ENCODE data around the gene MYO16. TPM values are rescaled to one million over a fixed set of nuclear protein-coding genes. Genes with fewer than 3 reads are reported as not detected.

The MYO16 gene
- total RNA-seq: 0.92 TPM
- long read RNA-seq, partial matches to known transcripts: 6 of 8 reads
- long read RNA-seq, other reads (novel, unspliced or antisense): 2 of 8 reads

DNA sequence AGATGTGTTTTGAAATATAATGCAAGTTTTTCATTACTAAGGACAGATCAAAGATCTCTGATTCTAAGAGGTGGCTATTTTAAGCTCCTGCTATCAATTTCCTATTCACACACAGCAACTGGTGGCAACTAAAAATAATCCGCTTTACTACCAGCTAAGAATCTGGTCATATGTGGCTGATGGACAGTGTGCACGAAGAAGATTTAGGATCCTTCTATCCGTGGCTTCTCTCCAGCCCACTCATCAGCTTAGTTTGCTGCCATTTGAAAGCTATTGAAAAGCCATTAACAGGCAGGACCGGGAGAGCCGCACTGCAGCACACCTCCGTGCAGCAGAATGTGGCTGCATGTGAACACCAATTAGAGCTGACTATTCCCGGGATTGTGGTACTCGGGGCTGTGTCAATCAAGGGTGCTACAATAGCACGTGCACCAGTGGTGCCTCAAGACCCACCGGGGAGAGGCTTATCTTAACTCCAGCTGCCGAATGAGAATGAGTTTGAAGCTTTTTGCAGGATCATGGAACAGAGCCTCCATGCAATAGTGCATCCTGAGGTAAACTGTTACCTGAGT lies at the start of gene MYO16:
Gene MYO16, plus strand, starts transcription at position 431 of the 572 bp plus-strand sequence. CDS start 234 bp downstream, outside the sequence.
- DNase-seq (ENCODE audit: low spot score): no peak
- intact Hi-C loops (cut with DNase I): no loop called here

DNA sequence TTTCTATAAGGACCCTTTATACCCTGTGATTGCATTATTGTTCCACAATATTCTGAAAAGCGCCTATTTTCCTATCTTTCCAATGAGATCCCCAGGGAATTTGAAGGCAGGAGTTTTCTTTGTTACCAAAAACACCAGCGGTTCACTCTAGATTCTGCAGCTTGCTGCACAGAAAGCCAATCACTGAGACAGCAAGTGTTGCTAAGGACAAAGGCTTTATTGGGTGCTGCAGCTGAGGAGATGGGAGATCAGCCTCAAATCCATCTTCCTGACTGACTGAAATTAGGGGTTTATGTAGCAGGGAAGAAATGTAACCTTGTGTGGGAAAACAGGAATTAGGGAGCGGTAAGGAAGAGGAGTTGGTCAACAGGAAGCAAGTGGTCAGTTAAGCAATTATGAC lies 42.6 kb upstream of the MYO16 start:
- DNase-seq (ENCODE audit: low spot score): no peak
- intact Hi-C loops (cut with DNase I): no loop called here

DNA sequence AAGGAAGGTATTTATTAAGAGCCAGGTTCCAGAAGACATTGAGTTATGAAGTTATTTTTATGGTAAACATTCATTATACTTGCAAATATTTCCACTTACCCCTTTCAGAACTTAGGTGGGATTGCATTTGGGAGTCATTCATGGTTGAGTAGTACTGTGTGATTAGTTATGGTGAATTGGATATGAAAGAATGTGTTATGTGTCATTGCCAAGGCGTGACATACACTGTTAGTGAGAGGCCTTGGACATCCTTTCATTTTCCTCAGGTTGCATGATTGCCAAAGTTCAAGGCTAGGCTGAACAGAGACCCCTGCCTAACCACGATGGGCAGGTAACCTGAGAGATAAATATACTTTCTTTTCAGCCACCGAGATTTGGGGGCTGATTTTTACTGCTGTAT lies 40.9 kb upstream of the MYO16 start:
- intact Hi-C loops (cut with DNase I): no loop called here

DNA sequence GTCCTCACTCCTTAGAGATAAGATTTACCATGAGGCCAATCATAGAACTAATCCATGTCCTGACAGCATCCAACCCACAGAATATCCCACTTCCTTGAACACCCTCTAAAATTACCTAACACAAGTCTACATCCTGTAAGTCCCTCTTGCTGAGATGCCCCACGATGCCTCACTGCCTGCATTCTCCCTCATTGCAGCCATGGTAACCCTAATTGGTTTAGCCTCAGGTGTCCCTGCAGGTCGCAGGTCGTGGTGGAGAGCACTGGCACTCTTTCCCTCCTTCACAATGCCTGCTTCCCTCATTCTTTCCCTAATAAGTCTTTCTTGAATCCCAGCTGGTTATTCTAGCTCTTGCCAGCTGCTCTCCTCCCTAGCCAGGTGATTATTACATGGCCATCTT lies 35.3 kb upstream of the MYO16 start:
- intact Hi-C loops (cut with DNase I): no loop called here
- no peak for DNase-seq (ENCODE audit: low spot score)

More for the DNA sequence above, 40.9 kb upstream of the MYO16 start:
- DNase-seq (ENCODE audit: low spot score): no peak

DNA sequence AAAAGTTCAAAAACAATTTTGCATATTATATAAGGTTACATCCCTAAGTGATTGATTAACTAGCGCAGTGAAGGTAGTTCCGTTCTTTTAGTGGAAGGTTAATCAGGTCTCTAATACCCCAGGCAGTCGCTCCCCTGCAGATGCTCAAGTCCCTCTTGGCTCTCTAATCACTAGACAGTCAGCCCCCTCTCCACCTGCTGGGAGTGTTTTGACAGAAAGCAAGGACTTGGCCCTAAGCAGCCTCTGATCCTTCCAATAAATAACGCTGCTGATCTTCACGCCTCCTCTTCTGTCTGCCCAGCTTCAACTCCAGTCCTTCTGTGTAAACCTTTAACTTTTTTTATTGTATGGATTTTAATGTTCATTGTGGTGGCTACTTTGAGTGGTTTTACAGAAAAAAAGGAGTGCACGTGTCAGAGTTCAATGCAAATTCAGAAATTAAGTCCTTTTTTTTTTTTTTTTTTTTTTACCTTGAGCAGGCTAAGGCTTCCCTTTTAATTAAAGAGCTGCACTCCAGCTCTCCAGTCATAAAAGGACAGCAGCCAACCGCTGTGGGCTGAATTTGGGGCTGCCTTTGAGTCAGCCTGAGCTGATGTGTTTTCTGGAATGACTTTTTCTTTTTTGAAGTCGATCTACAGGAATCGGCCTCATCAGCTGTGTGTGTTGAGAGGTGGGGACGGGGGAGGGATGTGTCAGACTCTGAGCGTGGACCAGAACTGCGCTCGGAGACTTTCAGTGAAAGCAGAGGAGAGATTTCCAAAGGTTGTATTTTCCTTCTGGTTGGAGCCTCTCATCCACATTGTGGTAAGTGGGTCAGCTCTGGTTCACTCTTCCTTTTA lies 33.8 kb upstream of the MYO16 start:
- intact Hi-C loops (cut with DNase I): no loop called here
- no peak for DNase-seq (ENCODE audit: low spot score)

DNA sequence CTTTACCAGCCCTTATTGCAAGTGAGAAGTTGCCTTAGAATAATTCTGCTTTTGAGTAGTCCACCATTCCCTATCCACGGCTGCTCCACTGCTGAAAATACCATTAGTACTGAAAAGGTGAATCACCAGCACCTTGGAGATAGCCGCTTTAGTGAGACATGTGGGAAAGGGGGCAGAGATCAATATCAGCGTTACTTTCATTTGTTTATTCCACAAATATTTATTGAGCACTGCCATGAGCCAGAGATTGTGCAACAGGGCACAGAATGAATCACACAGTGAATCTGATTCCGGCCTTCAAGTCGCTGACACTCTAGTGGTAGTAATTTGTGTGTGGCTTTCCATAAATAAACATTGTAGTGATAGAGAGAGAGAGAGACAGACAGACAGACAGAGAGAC lies 31.5 kb upstream of the MYO16 start:
- intact Hi-C loops (cut with DNase I): no loop called here
- no peak for DNase-seq (ENCODE audit: low spot score)

DNA sequence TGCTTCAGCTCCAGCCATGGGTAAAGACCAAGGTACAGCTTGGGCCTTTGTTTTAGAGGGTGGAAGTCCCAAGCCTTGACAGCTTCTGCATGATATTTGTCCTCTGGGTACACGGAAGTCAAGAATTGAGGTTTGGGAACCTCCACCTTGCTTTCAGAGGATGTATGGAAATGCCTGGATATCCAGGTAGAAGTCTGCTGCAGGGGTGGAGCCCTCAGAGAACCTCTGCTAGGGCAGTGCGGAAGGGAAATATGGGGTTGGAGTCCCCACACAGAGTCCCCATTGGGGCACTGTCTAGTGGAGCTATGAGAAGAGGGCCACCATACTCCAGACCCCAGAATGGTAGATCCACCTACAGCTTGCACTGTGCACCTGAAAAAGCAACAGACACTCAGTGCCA lies 23.0 kb upstream of the MYO16 start:
- intact Hi-C loops (cut with DNase I): no loop called here
- no peak for DNase-seq (ENCODE audit: low spot score)

DNA sequence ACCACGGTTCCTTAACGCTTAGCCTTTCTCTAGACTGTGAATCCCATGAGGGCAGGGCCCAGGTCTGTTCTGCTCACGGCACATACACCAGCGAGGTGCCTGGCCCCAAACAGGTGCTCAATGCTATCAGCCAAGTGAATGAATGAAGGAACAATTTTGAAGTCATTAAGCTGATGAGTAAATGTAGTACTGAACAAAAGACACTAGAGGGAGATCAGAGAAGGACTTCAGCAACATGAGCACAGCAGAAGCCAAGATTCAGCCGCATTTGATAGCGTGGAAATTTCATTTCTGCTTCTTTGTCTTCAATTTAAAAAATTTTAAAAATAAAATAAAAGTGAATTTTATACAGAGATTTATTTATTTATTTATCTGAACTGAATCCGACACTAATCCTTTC lies 20.1 kb upstream of the MYO16 start:
- no peak for DNase-seq (ENCODE audit: low spot score)
- intact Hi-C loops (cut with DNase I): loop anchor here (2.0 kb wide), 1 partner anchor 285 kb away; no protein-coding TSS in a partner anchor

DNA sequence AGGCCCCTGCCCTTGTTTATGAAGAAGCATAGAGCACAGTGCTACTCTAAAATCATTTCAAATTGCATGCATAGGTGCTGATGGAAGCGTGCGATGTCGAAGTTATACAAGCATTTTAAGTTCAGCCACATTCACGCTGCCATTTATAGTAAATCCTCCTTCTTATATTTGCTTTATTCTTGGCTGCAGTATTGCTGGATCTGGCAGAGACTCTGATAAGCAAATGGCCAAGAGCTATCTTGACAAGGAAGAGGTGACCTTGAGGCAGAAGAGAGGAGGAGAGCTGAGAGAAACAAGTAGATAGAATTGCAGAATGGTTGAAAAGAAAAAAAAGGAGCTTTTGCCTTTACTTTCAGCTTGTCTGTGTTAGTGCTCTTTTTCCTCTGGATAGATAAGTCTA lies 18.9 kb upstream of the MYO16 start:
- intact Hi-C loops (cut with DNase I): no loop called here
- DNase-seq (ENCODE audit: low spot score): no peak

DNA sequence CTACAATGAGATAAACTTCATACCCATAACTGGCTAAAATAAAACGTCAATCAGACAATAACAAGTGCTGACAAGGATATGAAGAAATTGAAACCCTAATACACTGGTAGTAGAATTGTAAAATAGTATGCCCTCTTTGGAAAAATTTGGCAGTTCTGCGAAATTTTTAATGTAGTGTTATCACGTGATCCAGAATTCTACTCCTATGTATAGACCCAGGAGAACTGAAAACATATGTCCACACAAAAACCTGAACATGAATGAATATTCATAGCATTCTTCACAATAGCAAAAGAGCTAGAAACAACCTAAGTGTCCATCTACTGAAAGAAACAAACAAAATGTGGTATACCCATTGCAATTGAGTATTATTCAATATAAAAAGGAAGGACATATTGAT lies 14.2 kb upstream of the MYO16 start:
- no peak for DNase-seq (ENCODE audit: low spot score)
- intact Hi-C loops (cut with DNase I): no loop called here

DNA sequence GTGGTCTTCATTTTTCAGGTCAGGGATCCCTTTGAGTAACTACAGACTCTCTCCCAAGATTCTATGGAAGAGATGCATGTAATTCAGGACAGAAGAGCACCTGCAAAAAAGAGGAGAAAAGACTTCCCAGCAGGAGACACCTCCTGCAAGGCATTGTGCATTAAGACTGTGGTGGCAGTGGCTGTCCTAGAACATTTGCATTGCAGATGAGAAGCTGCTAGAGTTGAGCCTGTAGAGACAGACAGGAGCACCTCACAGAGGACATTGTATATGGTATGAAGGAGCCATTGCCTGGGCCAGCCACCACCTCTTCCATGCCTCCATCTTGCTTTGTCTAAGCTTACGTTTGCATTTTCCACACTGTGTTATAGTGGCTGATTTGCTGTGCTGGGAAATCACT lies 11.2 kb upstream of the MYO16 start:
- intact Hi-C loops (cut with DNase I): no loop called here
- no peak for DNase-seq (ENCODE audit: low spot score)

DNA sequence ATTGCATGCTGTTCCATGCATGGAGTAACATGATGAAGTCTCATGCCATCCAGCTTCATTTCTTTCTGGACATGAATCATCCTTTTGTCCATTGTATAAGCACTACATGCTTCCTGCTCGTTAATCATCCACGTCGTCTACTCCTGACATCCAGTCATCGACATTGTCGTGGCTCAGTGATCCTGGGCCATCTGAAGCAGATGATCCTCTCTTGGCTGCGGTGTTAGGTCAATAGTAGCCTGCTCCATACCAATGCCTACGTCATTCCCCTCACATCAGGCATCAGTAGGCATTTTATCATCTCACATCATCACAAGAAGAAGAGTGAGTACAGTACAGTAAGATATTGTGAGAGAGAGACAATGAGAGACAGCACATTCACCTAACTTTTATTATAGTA lies 7.9 kb upstream of the MYO16 start:
- intact Hi-C loops (cut with DNase I): no loop called here
- no peak for DNase-seq (ENCODE audit: low spot score)

DNA sequence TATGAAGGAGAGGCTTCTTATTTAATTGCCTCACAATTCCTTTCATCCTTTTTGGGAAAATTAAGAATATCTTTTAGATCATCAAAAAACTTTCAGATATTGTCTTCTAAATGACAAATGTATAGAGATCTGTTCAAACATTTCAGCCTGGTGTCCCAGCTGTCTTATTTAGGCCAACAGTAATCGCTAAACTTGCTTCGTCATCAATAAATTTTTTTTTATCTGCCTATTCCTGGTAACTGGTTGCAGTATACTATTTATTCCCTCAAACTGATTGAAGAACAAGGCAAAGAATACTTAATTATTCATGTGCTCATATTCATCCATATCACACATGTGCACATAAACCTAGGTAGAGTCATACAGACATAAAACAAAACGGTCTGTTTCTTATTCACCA lies 5.3 kb upstream of the MYO16 start:
- intact Hi-C loops (cut with DNase I): no loop called here
- DNase-seq (ENCODE audit: low spot score): no peak

DNA sequence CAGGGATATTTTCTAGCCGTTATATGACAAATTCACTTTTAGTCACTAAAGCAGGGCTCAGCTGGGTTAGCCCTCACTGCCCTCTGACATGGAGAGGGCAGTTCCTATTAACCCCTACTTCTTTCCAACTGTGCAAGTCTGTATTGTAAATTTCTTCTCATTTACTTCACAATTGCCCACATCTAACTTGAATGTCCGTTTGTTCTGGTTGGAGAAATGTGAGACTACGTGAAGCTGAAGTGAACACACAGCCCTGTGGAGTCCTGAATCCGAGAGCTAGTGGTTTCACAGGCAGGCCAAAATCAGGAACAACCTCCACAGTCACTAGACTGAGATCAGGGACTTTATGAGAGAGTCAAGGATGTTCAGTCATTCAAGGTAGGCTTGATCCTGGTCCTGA lies 4.4 kb upstream of the MYO16 start:
- intact Hi-C loops (cut with DNase I): no loop called here
- no peak for DNase-seq (ENCODE audit: low spot score)

DNA sequence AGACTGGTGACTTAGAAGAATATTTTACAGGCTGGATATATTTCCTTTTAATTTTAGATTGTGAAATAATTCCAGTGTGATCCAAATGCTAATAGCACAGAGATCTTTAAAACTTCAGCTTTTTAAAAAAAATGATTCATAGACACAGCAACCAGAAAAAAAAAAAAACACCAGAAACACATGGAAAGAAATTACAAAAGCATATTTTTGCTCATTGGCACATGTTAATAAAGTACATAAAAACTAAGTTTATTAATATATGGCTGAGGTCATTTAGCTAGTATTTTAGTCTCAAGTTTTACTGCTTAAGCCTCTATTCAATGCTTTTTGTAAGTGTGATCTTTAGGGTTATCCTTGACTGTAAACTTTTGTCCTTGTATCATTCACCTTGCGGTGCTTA lies 577 bp downstream of the MYO16 start:
- no peak for DNase-seq (ENCODE audit: low spot score)
- intact Hi-C loops (cut with DNase I): no loop called here

DNA sequence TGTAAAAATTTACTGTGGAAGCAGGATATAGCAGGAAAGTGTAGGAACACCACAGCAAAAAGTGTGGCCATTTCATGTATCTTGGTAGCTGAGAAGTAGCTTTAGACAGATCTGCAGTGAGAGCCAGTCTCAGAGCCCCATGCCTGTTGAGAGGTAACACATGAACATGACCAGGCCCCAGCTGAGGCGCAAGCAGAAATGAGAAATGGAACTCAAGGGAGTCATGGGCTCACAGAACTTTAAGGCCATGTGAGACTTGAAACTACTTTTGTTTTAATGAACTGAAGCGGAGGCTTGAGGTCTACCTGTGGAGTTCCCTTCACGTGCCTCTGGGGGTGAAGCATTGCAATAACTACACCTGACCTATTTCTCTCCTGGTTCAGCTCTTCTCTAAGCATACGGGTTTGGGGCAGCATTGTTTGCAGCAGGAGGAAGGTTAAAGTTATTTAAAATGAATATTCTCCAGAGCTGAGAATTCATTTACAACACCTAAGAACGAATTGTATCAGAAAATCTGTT lies 3.3 kb downstream of the MYO16 start:
- DNase-seq (ENCODE audit: low spot score): no peak
- intact Hi-C loops (cut with DNase I): no loop called here

DNA sequence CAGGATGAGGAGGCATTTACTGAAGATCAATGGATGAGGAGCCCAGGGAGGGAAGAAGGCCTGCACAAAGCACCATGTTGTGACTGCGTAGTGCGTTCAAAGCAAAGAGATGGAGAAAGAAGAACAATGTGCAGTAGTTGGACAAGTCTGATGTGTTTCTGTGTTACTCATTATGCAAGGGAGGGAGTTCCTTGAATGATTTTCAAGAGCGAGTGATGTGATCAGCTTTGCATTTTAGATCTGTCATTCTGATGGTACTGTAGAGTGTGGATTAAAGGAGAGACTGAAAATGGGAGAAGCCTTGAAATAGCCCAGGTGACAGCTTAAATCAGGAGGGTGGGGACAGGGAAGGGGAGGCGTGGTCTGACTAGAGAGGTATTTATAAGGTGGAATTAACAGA lies 9.5 kb downstream of the MYO16 start:
- no peak for DNase-seq (ENCODE audit: low spot score)
- intact Hi-C loops (cut with DNase I): no loop called here

DNA sequence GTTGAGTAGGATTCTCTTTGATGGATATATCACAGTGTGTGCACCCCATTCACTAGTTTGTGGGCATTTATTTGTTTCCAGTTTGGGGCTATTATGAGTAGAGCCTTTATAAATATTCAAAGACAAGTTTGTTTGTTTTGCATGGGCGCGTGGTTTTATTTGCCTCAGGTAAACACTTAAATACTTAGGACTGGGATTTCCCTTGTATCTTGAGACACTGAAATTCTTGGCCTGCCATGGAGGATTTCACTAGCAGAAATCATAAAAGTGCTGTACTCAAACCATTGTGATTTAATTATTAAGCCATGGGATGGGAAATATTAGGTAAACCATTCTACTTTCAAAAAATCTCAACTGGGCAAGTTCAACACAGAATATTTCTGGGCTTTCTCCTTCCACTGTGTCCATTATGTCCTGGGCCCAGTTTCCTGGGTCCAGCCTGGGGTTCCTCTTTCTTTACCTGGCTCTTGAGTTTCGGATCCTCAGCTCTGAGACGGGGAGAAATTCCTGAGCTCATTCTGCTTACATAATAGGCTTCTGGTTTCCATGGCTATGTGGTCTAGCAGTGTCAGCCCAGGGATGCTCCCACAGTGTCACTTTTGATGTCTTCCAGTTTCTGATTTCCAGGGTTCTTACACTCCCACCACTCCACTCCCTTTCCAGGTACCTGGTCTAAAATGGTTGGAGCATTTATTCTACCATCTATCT lies 14.4 kb downstream of the MYO16 start:
- no peak for DNase-seq (ENCODE audit: low spot score)
- intact Hi-C loops (cut with DNase I): no loop called here

DNA sequence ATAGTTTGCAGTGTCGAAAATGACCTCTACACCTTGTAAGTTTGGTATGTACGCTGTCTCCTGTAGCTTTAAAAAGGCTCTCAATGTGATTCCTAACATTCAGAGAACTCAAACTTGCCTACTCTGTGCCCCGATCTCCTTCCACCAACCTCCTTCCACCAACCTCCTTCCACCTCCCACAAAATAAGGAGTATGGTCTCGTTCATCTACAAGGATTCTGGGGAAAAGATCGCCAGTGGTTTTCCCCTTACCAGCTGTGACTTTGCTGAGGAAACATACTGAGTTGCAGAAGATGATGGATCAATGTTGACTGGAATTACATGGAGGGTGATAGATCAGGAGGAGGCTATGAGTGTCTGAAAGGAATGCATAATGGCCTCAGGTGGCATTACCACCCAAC lies 16.0 kb downstream of the MYO16 start:
- DNase-seq (ENCODE audit: low spot score): no peak
- intact Hi-C loops (cut with DNase I): no loop called here

DNA sequence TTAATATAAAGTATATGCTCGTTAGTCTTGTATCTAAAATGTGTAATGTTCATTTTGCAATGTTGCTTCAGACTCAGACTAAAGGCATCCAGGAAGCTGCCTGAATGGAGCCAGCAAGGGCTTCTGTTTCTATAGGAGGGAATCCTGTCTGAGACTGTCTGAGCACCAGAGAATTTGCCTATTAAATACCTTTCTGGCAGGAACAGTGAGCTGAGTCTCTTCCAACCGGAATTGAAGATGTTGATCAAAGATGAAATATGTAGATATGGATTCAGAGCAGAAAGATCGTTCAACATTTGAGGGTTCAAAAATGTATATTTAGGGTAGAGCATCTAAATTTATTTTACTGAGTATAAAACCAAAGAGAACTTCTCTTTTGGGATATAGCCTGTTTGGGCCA lies 20.9 kb downstream of the MYO16 start:
- DNase-seq (ENCODE audit: low spot score): no peak
- intact Hi-C loops (cut with DNase I): no loop called here

DNA sequence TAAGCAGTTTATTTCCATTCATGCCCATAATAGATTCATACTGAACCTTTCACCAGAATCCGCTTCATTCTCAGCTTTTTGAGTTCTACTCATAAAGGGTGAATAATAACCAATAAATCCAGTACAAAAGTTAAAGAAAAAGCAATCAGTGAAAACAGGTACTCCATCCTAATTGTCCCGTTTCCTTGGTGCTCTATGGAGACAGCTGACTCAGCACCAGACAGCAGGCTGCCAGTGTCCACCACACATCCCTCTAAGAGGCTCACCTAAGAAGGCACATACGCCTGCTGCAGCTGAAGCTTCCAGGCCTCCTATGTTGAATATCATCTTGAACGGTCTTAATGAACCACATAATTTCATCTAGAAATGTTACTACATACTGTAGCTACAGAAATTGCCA lies 27.3 kb downstream of the MYO16 start:
- DNase-seq (ENCODE audit: low spot score): no peak
- intact Hi-C loops (cut with DNase I): no loop called here
